Neural cell (in vitro differentiated cells): ENCODE measurements around the gene TMEM132A. TPM values are rescaled to one million over a fixed set of nuclear protein-coding genes. Genes with fewer than 3 reads are reported as not detected.

Source experiments
- H2AFZ ChIP-seq: fragments of 200-600, 300-800 bp; sonication (generic), shearing (Covaris generic); 2 replicates; pipeline ENCODE4 v1.6.0; 2014; ENCODE audit warnings: low read depth, mild to moderate bottlenecking, antibody characterized with exemption, low read length, moderate library complexity
- H3F3A ChIP-seq: fragments of 200-600 bp; shearing (Covaris generic); 2 replicates; pipeline ENCODE4 v1.6.1; 2016; ENCODE audit warnings: mild to moderate bottlenecking, moderate library complexity, mixed read lengths, antibody characterized with exemption, low read length; ENCODE audit not compliant: insufficient read depth, poor library complexity, severe bottlenecking
- H3K27ac ChIP-seq: fragments of 200-600, 300-800 bp; sonication (generic), shearing (Covaris generic); 2 replicates; pipeline ENCODE4 v1.5.1; 2014; ENCODE audit warnings: mild to moderate bottlenecking, low read length, moderate library complexity
- H3K27me3 ChIP-seq: fragments of 300-800, 200-600 bp; sonication (generic), shearing (Covaris generic); 2 replicates; pipeline ENCODE4 v1.6.0; 2014; ENCODE audit warnings: mild to moderate bottlenecking, low read depth, low read length, moderate library complexity; ENCODE audit not compliant: insufficient read depth
- H3K36me3 ChIP-seq: fragments of 300-800, 200-600 bp; sonication (generic), shearing (Covaris generic); 2 replicates; pipeline ENCODE4 v1.5.1; 2014; ENCODE audit warnings: mild to moderate bottlenecking, antibody characterized with exemption, low read length, moderate library complexity; ENCODE audit not compliant: insufficient read depth
- H3K4me2 ChIP-seq: fragments of 300-800, 200-600 bp; sonication (generic), shearing (Covaris generic); 2 replicates; pipeline ENCODE4 v1.6.0; 2014; ENCODE audit warnings: mild to moderate bottlenecking, low read length
- H3K4me3 ChIP-seq: fragments of 300-800, 200-600 bp; sonication (generic), shearing (Covaris generic); 2 replicates; pipeline ENCODE4 v1.5.1; 2014; ENCODE audit warnings: mild to moderate bottlenecking, low read length, moderate library complexity
- H3K79me2 ChIP-seq: fragments of 200-600 bp; shearing (Covaris generic); replicated peaks from 2 replicates; pipeline ENCODE4 v1.6.0; 2014; ENCODE audit warnings: mild to moderate bottlenecking, low read length, moderate library complexity; ENCODE audit not compliant: insufficient read depth
- H3K9ac ChIP-seq: fragments of 300-800, 200-600 bp; sonication (generic), shearing (Covaris generic); 2 replicates; pipeline ENCODE4 v1.6.1; 2016; ENCODE audit warnings: mild to moderate bottlenecking, low read length, mixed read lengths
- H3K9me2 ChIP-seq: fragments of 200-600 bp; shearing (Covaris generic); 2 replicates; pipeline ENCODE4 v1.6.1; 2016; ENCODE audit warnings: mild to moderate bottlenecking, low read length, mixed read lengths; ENCODE audit not compliant: insufficient read depth
- H3K9me3 ChIP-seq: fragments of 200-600, 300-800 bp; sonication (generic), shearing (Covaris generic); 2 replicates; pipeline ENCODE4 v1.6.1; 2016; ENCODE audit warnings: mild to moderate bottlenecking, mixed run types, low read length, moderate library complexity, mixed read lengths
- H4K20me1 ChIP-seq: fragments of 200-600 bp; shearing (Covaris generic); 2 replicates; pipeline ENCODE4 v1.6.1; 2016; ENCODE audit warnings: mild to moderate bottlenecking, mixed run types; ENCODE audit not compliant: insufficient read depth
- CTCF ChIP-seq: fragments of 450-650 bp; IDR thresholded peaks from 2 replicates; pipeline ENCODE4 v1.5.1; 2014; ENCODE audit warnings: antibody characterized with exemption, mild to moderate bottlenecking, moderate library complexity; ENCODE audit not compliant: poor library complexity, severe bottlenecking
- EP300 ChIP-seq: fragments of 450-650 bp; conservative IDR thresholded peaks from 2 replicates; pipeline ENCODE4 v1.6.1; 2014; ENCODE audit warnings: antibody characterized with exemption, mild to moderate bottlenecking, moderate library complexity; ENCODE audit not compliant: poor library complexity, severe bottlenecking
- EZH2 ChIP-seq: fragments of 200-600, 300-800 bp; shearing (Covaris generic), sonication (generic); IDR thresholded peaks from 2 replicates; pipeline ENCODE4 v1.6.1; 2014; ENCODE audit warnings: antibody characterized with exemption, low read length, borderline replicate concordance, mild to moderate bottlenecking; ENCODE audit not compliant: insufficient read depth, poor library complexity, severe bottlenecking
- MXI1 ChIP-seq: fragments of 450-650 bp; conservative IDR thresholded peaks from 2 replicates; pipeline ENCODE4 v1.6.1; 2014; ENCODE audit warnings: antibody characterized with exemption, mild to moderate bottlenecking; ENCODE audit not compliant: poor library complexity, severe bottlenecking
- POLR2AphosphoS5 ChIP-seq: IDR thresholded peaks from 2 replicates; pipeline ENCODE4 v1.6.1; 2012
- RAD21 ChIP-seq: fragments of 450-650 bp; conservative IDR thresholded peaks from 2 replicates; pipeline ENCODE4 v1.6.1; 2014; ENCODE audit warnings: antibody characterized with exemption, mild to moderate bottlenecking, moderate library complexity
- REST ChIP-seq: IDR thresholded peaks from 2 replicates; pipeline ENCODE4 v1.6.1; 2012; ENCODE audit warnings: borderline replicate concordance
- SMC3 ChIP-seq: fragments of 450-650 bp; conservative IDR thresholded peaks from 2 replicates; pipeline ENCODE4 v1.6.1; 2014; ENCODE audit warnings: antibody characterized with exemption, mild to moderate bottlenecking, moderate library complexity; ENCODE audit not compliant: poor library complexity
- TAF1 ChIP-seq: IDR thresholded peaks from 2 replicates; pipeline ENCODE4 v1.6.1; 2012; ENCODE audit warnings: low read depth
- polyA plus RNA-seq: library from polyadenylated mRNA; depleted of rRNA; stranded (reverse); fragments of >200 nt; gene quantifications from 2 replicates; pipeline ENCODE4 v1.2.3, GENCODE V29; 2014

The TMEM132A gene
- polyA plus RNA-seq, 1 donor from 2014 or later = 215 TPM

- Histone ChIP-seq H3K9ac (no peak overlapping the region), H3K9me2 (no peaks in the 10 kb centered on the region), H3K9me3 (no peaks in the 10 kb centered on the region), H4K20me1 (peaks cover 6% of the 10 kb centered on the region), H3K4me3 (no peak overlapping the region), H3K27me3 (no peaks in the 10 kb centered on the region), H3K27ac (no peak overlapping the region), H3K4me2 (no peak overlapping the region), H2AFZ (no peak overlapping the region), H3K79me2 (peaks cover 19% of the 10 kb centered on the region), H3K36me3 (no peaks in the 10 kb centered on the region), H3F3A (no peaks in the 10 kb centered on the region)
- TF ChIP-seq REST (no peak), RAD21 (no peak), POLR2AphosphoS5 (no peak), EP300 (no peak), TAF1 (no peak), MXI1 (no peak), CTCF (no peak), EZH2 (no peak), SMC3 (no peak)
Measured at GRCh38 chr11:60930394-60930793, 6.1 kb downstream of the TMEM132A start.

- Histone ChIP-seq H3K4me3 (no peak overlapping the region), H4K20me1 (peaks cover 4% of the 10 kb centered on the region), H3K9ac (no peak overlapping the region), H3K9me2 (no peaks in the 10 kb centered on the region), H3K27me3 (no peaks in the 10 kb centered on the region), H3K4me2 (no peak overlapping the region), H3K36me3 (no peaks in the 10 kb centered on the region), H3K27ac (no peak overlapping the region), H3K9me3 (no peaks in the 10 kb centered on the region), H3K79me2 (peaks cover 4% of the 10 kb centered on the region), H2AFZ (no peak overlapping the region), H3F3A (no peaks in the 10 kb centered on the region)
- TF ChIP-seq CTCF (no peak), TAF1 (no peak), POLR2AphosphoS5 (no peak), EZH2 (no peak), SMC3 (no peak), RAD21 (no peak), EP300 (no peak), REST (no peak), MXI1 (no peak)
Measured at GRCh38 chr11:60931917-60932316, 7.7 kb downstream of the TMEM132A start.
